Naive thymus-derived CD4-positive, alpha-beta T cell (primary cell): ENCODE data around the gene POLR2F. TPM values are rescaled to one million over a fixed set of nuclear protein-coding genes. Genes with fewer than 3 reads are reported as not detected.

Source experiments
- ATAC-seq: fragments of 150-1000 bp; cut with Tn5 transposase; 2 replicates; pipeline ENCODE4 v1.10.0; 2021; ENCODE audit warnings: mild to moderate bottlenecking, moderate library complexity
- CTCF ChIA-PET: fragments of 350-600 bp; sonication (Branson Sonifier 250); formaldehyde crosslinking; loops from one replicate; lab custom pipeline; 2021; ENCODE audit warnings: antibody characterized with exemption; lab: Charles Lee
- POLR2A ChIA-PET: fragments of 350-600 bp; sonication (Branson Sonifier 250); formaldehyde crosslinking; loops from one replicate; lab custom pipeline; 2021; ENCODE audit warnings: antibody characterized with exemption, inconsistent platforms; lab: Charles Lee
- DNase-seq, 9 donors: peaks; one replicate each; pipeline versions ENCODE4 v3.0.0 to v3.0.0-alpha.2; 2020 to 2022; ENCODE audit warnings: mixed read lengths in 1 of 9
- H3K27ac ChIP-seq: one replicate; pipeline ENCODE4 v1.7.0; 2013; ENCODE audit warnings: mild to moderate bottlenecking, low read depth, low read length, moderate library complexity
- H3K27me3 ChIP-seq, 2 donors: one replicate each; pipeline ENCODE4 v1.7.0; 2013; ENCODE audit warnings: low read length in 2 of 2, mild to moderate bottlenecking in 2 of 2, moderate library complexity in 2 of 2; ENCODE audit not compliant: control insufficient read depth in 2 of 2, insufficient read depth in 2 of 2
- H3K36me3 ChIP-seq, 3 experiments: 1 replicate in 2 of 3; 2 replicates in 1 of 3; pipeline ENCODE4 v1.7.0; 2013; ENCODE audit warnings: low read length in 3 of 3, mild to moderate bottlenecking in 3 of 3, moderate library complexity in 1 of 3; ENCODE audit not compliant: insufficient read depth in 3 of 3, control insufficient read depth in 2 of 3
- H3K4me1 ChIP-seq, 2 donors: one replicate each; pipeline ENCODE4 v1.7.0; 2013; ENCODE audit warnings: low read length in 2 of 2, mild to moderate bottlenecking in 2 of 2, moderate library complexity in 1 of 2; ENCODE audit not compliant: control insufficient read depth in 2 of 2, insufficient read depth in 2 of 2
- H3K4me3 ChIP-seq: 2 replicates; pipeline ENCODE4 v1.7.0; 2013; ENCODE audit warnings: mild to moderate bottlenecking, low read length
- H3K9me3 ChIP-seq, 3 experiments: 1 replicate in 2 of 3; 2 replicates in 1 of 3; pipeline ENCODE4 v1.7.0; 2013; ENCODE audit warnings: low read length in 3 of 3; ENCODE audit not compliant: control insufficient read depth in 2 of 3
- H3K27ac Mint-ChIP-seq, 9 donors: one replicate each; pipeline ENCODE4 v1.8.0; 2020 to 2022; ENCODE audit warnings: mixed read lengths in 9 of 9, mild to moderate bottlenecking in 8 of 9, moderate library complexity in 5 of 9, inconsistent platforms in 2 of 9
- H3K27me3 Mint-ChIP-seq, 5 donors: one replicate each; pipeline ENCODE4 v1.8.0; 2021 to 2022; ENCODE audit warnings: mixed read lengths in 5 of 5, mild to moderate bottlenecking in 1 of 5
- H3K36me3 Mint-ChIP-seq, 5 donors: one replicate each; pipeline ENCODE4 v1.8.0; 2020 to 2022; ENCODE audit warnings: mixed read lengths in 5 of 5, mild to moderate bottlenecking in 3 of 5, inconsistent platforms in 1 of 5
- H3K4me1 Mint-ChIP-seq, 7 donors: one replicate each; pipeline ENCODE4 v1.8.0; 2020 to 2022; ENCODE audit warnings: mixed read lengths in 7 of 7, mild to moderate bottlenecking in 3 of 7, inconsistent platforms in 1 of 7
- H3K4me3 Mint-ChIP-seq, 10 donors: one replicate each; pipeline ENCODE4 v1.8.0; 2020 to 2022; ENCODE audit warnings: mild to moderate bottlenecking in 10 of 10, mixed read lengths in 10 of 10, moderate library complexity in 6 of 10, inconsistent platforms in 2 of 10
- H3K9me3 Mint-ChIP-seq, 11 donors: one replicate each; pipeline ENCODE4 v1.8.0; 2020 to 2022; ENCODE audit warnings: mixed read lengths in 11 of 11, mild to moderate bottlenecking in 4 of 11, inconsistent platforms in 1 of 11, moderate library complexity in 1 of 11
- intact Hi-C, 2 donors: fragments of 100-400 bp; cut with micrococcal nuclease; formaldehyde crosslinking; loops; one replicate each; pipeline ENCODE4 v1.15.1; 2023
- polyA plus RNA-seq, 2 donors: library from polyadenylated mRNA; unstranded; fragments of 300-500 nt; fragmentation: Illumina TruSeq; gene quantifications; one replicate each; pipeline ENCODE4 v1.2.3, GENCODE V29; 2021
- total RNA-seq, 6 experiments: library from RNA in 5 of 6; stranded (reverse) in 5 of 6; gene quantifications; 1 replicate in 5 of 6; 2 replicates in 1 of 6; pipeline ENCODE4 v1.2.3 and lab custom pipeline; 2021 to 2026

POLR2F gene
- total and polyA plus RNA-seq, 7 experiments from 2014 or later = 25.9 to 137 (median 45.9) TPM

DNA sequence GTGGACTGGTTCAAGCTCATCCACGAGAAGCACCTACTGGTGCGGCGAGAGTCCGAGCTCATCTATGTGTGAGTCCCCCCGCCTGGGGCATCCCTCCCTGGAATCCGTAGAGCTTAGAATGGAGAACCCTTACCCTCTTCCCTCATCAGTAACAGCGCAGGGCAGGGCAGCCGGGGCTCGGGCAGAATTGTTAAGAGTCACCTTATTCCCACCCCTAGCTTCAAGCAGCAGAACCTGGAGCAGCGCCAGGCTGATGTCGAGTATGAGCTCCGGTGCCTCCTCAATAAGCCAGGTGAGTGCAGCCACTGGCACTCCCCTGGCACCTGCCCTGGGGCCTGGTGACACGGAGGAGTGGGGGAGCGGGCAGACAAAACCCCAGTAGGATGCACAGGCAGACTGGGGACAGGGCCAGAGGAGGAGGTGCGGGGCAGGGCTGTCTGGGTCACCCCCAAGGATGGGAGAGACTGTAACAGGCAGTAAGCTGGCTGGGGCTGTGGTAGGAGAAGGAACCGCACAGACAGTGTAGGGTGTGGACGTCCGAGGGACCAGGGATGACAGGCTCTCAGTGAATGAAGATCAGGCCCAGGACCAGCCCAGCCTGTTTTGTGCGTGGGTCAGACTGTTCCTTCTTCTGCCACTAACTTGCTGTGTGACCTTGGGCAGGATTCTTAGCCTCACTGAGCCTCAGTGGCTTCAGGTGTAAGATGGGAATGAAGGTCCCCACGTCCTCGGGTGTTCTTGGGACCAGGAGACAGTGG lies 20.5 kb upstream of the POLR2F start:
- intact Hi-C loops = loop anchor here (2.0 to 10.0 kb wide), 4 partner anchors 36 to 328 kb away; partner anchors contain the start of gene GGA1 (in 1 of the 2)
- H3K4me1 ChIP-seq = peaks cover 0 to 4% of the 10 kb centered on the region in 2 donors
- DNase-seq = no peak
- ChIA-PET POLR2A (interaction anchor here (1.8 kb wide), 1 partner anchor 27 kb away, joined by 10 read pairs; the partner anchor contains the start of gene MICALL1), CTCF (interaction anchor here (0.6 to 2.4 kb wide), 4 partner anchors 52 to 115 kb away, joined by 3 to 17 read pairs (median 4); no protein-coding TSS in a partner anchor)
- Mint-ChIP-seq H3K36me3 (peaks cover 0 to 9% (median 7%) of the 10 kb centered on the region in 5 donors), H3K4me3 (no peak overlapping the region), H3K27ac (peak overlapping the region in 1 of 9 donors; percentile 56), H3K27me3 (no peaks in the 10 kb centered on the region), H3K4me1 (peaks cover 0 to 15% (median 8%) of the 10 kb centered on the region in 7 donors), H3K9me3 (no peaks in the 10 kb centered on the region)
- no peak overlapping the region for H3K4me3 ChIP-seq
- H3K27me3 ChIP-seq = no peaks in the 10 kb centered on the region
- no peak for ATAC-seq
- no peaks in the 10 kb centered on the region for H3K9me3 ChIP-seq
- peaks cover 0 to 41% (median 0%) of the 10 kb centered on the region in 3 experiments for H3K36me3 ChIP-seq
- no peak overlapping the region for H3K27ac ChIP-seq

DNA sequence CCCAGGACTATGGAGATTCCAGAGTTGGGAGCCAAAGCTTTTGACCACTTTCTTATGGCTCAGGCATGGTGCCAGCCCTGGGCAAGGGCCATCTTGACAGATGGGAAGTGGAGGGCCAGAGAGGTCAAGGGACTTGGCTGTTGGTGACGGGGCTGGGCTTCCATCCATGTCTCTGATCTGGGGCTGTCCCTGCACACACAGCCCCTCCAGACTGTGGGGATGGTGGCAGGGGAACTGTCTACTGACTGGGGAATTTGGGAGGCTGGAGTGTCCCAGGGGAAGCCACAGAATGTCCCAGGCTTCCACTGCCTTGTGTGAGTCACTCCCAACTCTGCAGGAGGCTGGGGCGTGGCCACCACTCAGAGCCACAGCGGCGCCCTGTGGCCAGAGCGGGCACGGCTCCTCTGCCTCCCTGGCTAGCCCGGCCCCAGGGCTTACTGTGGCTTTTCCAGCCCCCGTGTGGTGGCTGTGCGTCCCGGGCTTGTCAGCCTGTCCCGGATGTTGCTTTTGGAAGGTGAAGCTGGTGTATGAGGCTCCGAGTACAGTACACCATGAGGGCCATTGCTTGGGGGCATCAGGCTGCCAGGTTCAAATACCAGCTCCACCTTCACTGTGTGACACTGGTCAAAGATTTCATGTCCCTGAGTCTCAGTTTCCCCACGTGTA lies 19.7 kb upstream of the POLR2F start:
- peaks cover 0 to 9% (median 4%) of the 10 kb centered on the region in 5 donors for H3K36me3 Mint-ChIP-seq
- ChIA-PET POLR2A (interaction anchor here (1.8 kb wide), 1 partner anchor 28 kb away, joined by 10 read pairs; the partner anchor contains the start of gene MICALL1), CTCF (interaction anchor here (0.7 to 2.4 kb wide), 6 partner anchors 10 to 116 kb away, joined by 3 to 17 read pairs (median 4); no protein-coding TSS in a partner anchor)
- Histone ChIP-seq H3K36me3 (peaks cover 0 to 39% (median 0%) of the 10 kb centered on the region in 3 experiments), H3K9me3 (no peaks in the 10 kb centered on the region), H3K27me3 (no peaks in the 10 kb centered on the region), H3K4me3 (no peak overlapping the region), H3K4me1 (peaks cover 0 to 4% of the 10 kb centered on the region in 2 donors), H3K27ac (no peak overlapping the region)
- DNase-seq (peak; percentile 50 to 89 (median 71)), ATAC-seq (peak; percentile 100)
- no peak overlapping the region for H3K4me3 Mint-ChIP-seq
- H3K27ac Mint-ChIP-seq = peak overlapping the region in 1 of 9 donors; percentile 7
- H3K4me1 Mint-ChIP-seq = peaks cover 0 to 15% (median 8%) of the 10 kb centered on the region in 7 donors
- intact Hi-C loops = loop anchor here (1.0 to 10.0 kb wide), 10 partner anchors 14 to 329 kb away; partner anchors contain the start of genes C22orf23 (in 1 of the 2), GGA1 (in 1 of the 2), MICALL1 (in 1 of the 2) and POLR2F (in 1 of the 2)
- no peaks in the 10 kb centered on the region for H3K9me3 Mint-ChIP-seq
- H3K27me3 Mint-ChIP-seq = no peaks in the 10 kb centered on the region

DNA sequence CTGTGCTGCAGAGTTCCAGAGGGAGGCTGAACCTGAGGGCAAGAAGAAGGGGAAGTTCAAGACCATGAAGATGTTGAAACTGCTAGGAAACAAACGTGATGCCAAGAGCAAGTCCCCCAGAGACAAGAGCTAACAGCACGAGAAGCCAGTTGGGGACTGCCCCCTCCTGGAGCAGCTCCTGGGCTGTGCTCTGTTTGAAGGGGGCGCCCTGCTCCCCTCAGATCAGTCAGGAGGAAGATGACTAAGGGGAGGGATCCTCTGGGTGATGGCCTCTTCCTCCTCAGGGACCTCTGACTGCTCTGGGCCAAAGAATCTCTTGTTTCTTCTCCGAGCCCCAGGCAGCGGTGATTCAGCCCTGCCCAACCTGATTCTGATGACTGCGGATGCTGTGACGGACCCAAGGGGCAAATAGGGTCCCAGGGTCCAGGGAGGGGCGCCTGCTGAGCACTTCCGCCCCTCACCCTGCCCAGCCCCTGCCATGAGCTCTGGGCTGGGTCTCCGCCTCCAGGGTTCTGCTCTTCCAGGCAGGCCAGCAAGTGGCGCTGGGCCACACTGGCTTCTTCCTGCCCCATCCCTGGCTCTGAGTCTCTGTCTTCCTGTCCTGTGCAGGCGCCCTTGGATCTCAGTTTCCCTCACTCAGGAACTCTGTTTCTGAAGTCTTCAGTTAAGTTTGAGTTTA lies 12.7 kb upstream of the POLR2F start:
- intact Hi-C loops = no loop called here
- Histone ChIP-seq H3K4me1 (no peaks in the 10 kb centered on the region), H3K4me3 (no peak overlapping the region), H3K9me3 (no peaks in the 10 kb centered on the region), H3K36me3 (peaks cover 0 to 35% (median 0%) of the 10 kb centered on the region in 3 experiments), H3K27me3 (no peaks in the 10 kb centered on the region), H3K27ac (no peak overlapping the region)
- Mint-ChIP-seq H3K4me1 (peaks cover 0 to 2% (median 0%) of the 10 kb centered on the region in 7 donors), H3K9me3 (no peaks in the 10 kb centered on the region), H3K36me3 (peaks cover 0 to 26% (median 4%) of the 10 kb centered on the region in 5 donors), H3K27ac (no peak overlapping the region), H3K27me3 (no peaks in the 10 kb centered on the region), H3K4me3 (no peak overlapping the region)
- ATAC-seq = no peak
- DNase-seq = no peak
- POLR2A ChIA-PET = no interaction called here
- CTCF ChIA-PET = no interaction called here

DNA sequence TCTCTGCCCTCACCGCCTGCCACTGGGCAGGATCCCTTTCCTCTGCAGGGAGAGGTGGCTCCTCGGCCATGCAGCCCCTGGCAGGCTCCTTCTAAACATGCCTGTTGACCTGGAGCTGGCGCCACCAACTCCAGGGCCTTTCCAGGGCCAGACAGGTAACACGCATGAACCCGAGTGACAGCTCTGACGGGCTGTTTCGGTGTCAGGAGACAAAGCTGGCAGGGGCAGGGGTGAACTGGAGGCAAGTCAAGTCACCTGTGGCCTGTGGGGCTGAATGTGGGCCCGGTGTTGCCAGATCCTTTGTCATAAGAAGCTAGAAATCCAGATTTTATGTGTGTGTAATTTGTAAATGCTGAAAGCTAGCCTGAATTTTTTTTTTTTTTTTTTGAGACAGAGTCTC lies 11.4 kb upstream of the POLR2F start:
- Mint-ChIP-seq H3K4me3 (no peak overlapping the region), H3K4me1 (peaks cover 0 to 2% (median 0%) of the 10 kb centered on the region in 7 donors), H3K27ac (peak overlapping the region in 1 of 9 donors; percentile 74), H3K27me3 (no peaks in the 10 kb centered on the region), H3K9me3 (no peaks in the 10 kb centered on the region), H3K36me3 (peaks cover 0 to 26% (median 4%) of the 10 kb centered on the region in 5 donors)
- Histone ChIP-seq H3K9me3 (no peaks in the 10 kb centered on the region), H3K27me3 (no peaks in the 10 kb centered on the region), H3K36me3 (peaks cover 0 to 32% (median 0%) of the 10 kb centered on the region in 3 experiments), H3K27ac (no peak overlapping the region), H3K4me3 (no peak overlapping the region), H3K4me1 (no peaks in the 10 kb centered on the region)
- ATAC-seq (no peak), DNase-seq (no peak)
- intact Hi-C loops = no loop called here
- CTCF ChIA-PET = no interaction called here
- POLR2A ChIA-PET = no interaction called here

DNA sequence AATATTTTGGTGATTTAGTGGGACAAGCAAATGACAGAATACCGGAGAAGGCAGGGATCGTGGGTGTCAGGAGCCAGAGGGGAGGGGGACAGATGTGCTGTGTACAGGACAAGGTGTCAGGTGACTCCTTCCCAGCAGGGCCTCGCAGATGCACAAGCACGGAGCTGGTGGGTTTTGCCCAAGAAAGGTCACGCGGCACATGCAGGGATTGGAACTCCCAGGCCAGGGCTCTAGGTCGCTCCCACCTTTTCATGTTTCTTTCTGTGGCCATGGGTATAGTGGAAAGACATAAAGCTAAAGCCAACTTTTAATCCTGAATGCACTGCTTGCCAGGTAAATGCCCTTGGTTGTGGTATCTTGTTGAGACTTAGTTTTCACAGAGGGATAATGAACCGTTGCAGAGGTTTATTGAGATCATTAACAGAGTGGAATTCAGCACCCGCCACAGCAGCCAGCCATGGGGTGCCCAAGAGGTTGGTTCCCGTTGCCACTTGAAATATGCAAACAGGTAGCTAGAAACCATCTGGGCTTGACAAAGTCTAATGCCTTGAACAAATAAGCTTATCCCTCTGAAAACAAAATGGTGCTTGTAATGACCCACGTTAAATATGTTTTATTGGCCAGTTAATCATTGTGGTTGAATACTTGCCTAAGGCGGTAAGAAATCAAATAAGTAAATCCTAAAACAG lies 10.2 kb upstream of the POLR2F start:
- DNase-seq = no peak
- POLR2A ChIA-PET = no interaction called here
- no peaks in the 10 kb centered on the region for H3K9me3 ChIP-seq
- Mint-ChIP-seq H3K36me3 (peaks cover 0 to 20% (median 4%) of the 10 kb centered on the region in 5 donors), H3K27me3 (no peaks in the 10 kb centered on the region), H3K9me3 (no peaks in the 10 kb centered on the region), H3K4me3 (no peak overlapping the region), H3K4me1 (peaks cover 0 to 2% (median 0%) of the 10 kb centered on the region in 7 donors), H3K27ac (peak overlapping the region in 1 of 9 donors; percentile 32)
- intact Hi-C loops = no loop called here
- no peak overlapping the region for H3K27ac ChIP-seq
- peaks cover 0 to 26% (median 0%) of the 10 kb centered on the region in 3 experiments for H3K36me3 ChIP-seq
- no peaks in the 10 kb centered on the region for H3K27me3 ChIP-seq
- no peak overlapping the region for H3K4me3 ChIP-seq
- H3K4me1 ChIP-seq = no peaks in the 10 kb centered on the region
- no peak for ATAC-seq
- CTCF ChIA-PET = interaction anchor here (1.4 kb wide), 1 partner anchor 9 kb away, joined by 3 read pairs; no protein-coding TSS in a partner anchor
